ENCODE data around the gene ZNF618.

ZNF618 gene

DNA sequence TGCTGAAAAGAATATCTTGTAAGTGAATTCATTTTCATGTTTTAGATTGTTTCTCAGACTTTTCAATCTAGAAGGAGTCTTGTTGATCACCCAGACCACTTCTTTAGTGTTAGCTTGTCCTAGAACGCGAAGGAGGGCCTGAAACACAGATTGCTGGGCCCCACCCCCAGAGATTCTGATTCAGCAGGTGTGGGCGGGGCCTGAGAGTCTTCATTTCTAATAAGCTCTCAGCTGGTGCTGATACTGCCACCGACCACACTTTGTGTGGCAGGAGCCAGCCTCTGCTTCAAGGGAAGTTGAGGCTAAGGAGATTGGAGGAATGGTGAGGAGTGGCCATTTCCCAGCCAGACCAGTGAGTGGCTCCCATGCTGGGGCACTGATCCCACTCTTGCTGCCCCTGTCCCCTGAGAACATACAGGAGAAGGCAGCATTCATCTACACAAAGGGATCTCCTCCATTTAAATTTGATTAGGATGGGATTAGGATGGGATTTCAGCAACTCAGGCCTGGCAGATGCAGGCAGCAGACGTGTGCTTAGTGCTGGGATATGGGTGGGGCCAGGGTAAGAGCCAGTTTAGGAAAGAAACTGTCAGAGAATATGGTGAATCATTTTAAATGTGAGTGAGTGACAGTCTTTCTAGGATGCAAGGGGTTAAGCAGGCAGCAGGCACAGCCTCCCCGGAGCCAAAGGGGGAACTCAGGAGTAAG, 35.9 kb downstream of the ZNF618 start:
- DNase-seq (ENCODE audit: low read depth in 2 of 2), result no peak

DNA sequence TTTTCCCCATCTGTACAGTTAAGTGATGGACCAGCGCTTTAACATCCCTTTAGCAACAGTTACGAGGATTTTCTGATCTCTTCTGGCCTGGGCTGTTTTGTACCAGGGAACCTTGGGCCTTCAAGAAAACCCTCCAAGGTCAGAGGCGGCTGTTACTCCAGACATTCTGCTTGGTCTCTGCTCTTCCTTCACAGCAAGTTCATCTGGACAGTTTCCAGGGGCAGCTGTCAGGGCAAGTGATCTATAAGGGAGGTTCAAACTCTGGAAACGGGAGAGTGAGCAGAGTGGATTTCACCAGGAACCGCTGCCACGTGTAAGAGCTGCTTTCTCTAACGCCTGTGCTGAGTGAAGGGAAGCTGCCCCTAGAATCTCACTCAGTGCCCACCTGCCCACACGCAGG, 36.7 kb downstream of the ZNF618 start:
- DNase-seq (ENCODE audit: low read depth in 2 of 2), result no peak

DNA sequence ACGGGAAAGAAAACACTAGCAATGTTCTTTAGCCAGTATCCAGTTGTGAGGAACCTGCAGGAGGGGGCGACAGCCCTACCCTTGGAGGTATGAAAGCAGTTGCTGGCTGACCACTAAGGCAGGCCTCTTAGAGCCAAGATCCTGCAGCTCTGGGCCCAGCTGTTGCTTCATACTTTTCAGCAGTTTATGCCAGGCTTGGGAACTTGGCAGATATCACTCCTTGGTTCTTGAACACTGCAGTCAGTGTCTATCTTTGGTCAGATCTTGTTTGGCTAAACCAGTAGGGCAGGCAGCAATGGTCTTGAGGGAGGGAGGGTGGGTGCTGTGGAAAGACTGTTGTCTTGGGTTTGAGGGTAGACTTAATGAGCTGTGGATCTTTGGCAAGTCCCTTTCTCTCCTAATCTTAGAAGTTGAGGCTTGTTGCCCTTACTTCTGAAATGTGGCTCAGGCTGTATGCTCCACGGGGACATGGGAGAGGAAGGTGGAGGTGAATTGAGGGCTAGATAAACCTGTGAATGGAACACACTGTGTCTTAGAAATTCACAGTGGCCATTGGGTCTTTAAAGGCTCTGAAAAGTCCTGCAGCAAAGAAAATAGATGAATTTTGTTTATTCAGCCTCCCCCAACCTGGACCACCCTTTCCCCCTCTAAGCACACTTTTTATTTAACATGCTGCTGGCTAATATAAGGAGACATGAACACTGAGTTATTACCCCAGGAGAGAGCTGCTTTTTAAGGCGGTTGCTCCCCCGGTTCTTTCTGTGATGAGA, 37.5 kb downstream of the ZNF618 start:
- no peak for DNase-seq (ENCODE audit: low read depth in 2 of 2)

DNA sequence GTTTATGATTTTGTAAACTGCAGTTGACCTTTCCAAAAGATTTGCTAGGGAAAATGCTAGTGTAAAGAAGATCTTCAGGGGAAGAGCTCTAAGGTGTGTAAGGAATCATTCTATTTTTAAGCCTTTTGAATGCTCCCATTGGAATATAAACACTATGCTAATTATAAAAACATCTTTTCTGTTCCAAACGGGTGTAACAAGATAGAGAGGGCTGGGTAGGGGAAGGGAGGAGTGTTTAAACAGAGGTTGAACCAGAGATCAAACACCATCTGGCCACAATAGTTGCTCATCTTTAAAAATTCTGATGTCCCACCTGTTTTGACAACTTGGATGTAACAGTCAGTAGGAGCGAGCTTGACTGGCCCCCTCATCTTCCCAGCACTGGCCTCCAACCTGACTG, 38.4 kb downstream of the ZNF618 start:
- no peak for DNase-seq (ENCODE audit: low read depth in 2 of 2)

DNA sequence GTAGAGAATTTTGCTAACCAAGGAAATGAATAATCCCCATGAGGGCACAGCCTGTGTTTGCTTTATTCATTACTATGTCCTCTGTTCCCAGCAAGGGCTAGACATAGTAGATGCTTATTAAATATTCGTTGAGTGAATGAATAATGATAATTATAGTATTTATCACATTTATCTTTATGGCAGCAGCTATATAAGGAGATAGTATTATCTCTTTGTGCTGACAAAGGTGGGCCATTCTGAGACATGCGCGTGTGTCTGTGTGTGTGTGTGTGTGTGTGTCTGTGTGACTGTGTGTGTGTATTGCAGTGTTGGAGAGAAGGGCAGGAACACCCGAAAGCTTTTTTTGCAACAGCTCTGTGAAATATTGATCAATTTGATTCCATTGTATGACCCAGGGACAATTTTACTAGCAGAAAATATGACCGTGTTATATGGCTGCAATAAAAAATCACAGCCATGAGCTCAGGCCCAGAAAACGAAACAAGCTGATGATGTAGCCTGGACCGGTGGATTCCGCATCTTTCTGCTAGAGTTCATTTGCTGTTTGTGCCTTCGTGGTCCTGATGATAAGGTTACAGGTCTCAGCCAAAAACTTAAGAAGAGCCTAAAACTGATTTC, 39.8 kb downstream of the ZNF618 start:
- DNase-seq (ENCODE audit: low read depth in 2 of 2), result no peak

DNA sequence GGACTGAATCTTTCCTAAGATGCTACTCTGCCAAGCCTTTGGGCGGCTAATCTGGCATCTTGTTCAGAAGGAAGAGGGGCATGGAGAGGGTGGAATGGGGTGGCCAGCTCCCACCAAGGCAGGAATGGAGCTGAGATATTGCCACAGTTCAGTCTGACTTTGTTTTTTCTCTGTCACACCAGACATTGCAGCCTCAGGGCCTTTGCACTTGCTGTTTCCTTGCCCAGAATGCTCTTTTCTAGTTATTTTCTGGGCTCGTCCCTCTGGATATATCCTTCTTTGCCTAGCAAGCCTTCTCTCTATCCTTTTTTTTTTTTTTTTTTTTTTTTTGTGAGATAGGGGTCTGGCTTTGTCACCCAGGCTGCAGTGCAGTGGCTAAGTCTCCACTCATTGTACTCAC, 40.8 kb downstream of the ZNF618 start:
- no peak for DNase-seq (ENCODE audit: low read depth in 2 of 2)

DNA sequence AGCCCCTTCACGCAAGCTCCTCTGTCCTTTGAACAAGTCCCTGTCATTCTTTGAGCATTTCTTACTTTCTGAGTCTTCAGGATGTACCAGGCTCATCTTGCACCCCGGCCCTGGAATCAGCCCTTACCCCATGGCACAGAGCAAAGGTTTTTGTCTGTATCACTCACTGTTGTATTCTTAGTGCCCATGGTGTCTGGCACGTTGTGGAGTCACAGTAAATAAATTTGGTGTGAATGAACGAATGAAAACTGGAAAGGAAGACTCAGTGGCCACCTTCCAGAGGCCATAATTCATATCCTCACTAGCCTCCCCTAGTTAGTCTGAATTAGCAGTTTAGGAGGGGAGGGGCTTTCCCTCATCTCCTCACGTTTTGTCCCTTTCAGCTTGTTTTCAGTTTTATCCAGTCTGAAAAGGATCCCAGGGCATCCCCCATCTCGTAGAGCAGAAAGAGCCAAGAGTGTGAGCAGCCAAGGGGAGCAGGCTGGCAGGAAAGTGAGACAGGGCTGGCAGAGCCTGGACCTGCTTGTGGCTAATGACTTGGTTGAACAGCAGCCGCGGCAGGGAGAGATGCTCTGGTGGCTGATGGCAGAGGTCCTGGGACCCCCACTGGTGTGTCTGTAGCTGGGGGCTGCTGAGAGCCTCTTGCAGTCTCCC, 42.7 kb downstream of the ZNF618 start:
- DNase-seq (ENCODE audit: low read depth in 2 of 2), result no peak

DNA sequence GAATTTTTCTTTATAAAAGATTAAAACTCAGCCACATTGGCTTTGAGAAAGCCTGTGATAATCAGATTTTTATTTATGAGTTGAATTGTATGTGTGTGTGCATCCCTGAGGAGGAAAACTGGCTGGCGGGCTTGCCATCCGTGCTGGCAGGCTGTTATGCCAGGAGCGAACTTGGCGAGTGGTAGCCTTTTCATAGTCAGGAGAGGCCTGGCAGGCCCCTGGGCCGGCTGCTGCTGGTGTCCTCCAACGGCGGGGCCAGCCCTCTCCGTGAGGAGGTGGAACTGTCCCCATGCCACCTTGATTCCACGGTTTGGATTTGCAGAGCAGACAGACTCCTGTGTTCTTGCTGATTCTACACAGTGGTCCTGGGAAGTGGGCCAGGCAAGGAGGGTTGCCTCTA, 43.3 kb downstream of the ZNF618 start:
- no peak for DNase-seq (ENCODE audit: low read depth in 2 of 2)

DNA sequence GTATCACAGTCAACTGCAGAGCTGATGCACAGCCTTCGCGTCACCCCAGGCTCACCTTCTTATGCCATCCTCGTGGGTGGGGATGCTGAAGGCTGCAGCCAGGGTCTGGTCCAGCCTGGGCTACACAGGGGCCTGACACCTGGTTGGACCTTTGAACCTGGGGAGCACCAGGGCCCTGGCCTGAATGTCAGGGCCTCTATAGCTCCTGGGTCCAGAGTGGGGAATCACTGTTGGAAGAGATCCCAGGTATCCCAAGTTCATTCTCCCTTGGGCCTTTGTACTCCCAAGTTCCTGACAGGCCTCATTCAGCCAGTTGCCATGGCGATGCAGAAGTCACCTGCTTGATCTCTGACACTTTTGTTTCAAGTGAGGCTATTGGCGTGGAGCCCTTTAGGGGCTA, 43.8 kb downstream of the ZNF618 start:
- DNase-seq (ENCODE audit: low read depth in 2 of 2), result no peak

DNA sequence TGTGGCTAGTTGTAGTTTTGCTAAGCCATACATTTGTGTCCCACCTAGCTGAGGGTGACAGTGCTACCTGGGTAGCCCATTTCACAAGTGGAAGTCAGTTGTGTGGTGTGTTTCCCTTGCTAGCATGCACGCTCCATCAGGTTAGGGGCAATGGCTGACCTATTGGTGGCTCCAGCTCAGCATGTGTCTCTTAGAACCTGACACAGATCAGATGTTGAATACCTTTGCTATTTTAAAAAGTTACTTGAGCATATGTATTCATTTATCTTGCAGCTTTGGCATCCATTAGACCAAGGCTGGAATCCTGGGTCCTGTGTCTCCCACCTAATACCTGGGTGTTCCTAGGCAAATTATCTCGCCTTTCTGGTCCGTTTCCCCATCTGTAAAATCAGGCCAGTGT, 44.8 kb downstream of the ZNF618 start:
- no peak for DNase-seq (ENCODE audit: low read depth in 2 of 2)

DNA sequence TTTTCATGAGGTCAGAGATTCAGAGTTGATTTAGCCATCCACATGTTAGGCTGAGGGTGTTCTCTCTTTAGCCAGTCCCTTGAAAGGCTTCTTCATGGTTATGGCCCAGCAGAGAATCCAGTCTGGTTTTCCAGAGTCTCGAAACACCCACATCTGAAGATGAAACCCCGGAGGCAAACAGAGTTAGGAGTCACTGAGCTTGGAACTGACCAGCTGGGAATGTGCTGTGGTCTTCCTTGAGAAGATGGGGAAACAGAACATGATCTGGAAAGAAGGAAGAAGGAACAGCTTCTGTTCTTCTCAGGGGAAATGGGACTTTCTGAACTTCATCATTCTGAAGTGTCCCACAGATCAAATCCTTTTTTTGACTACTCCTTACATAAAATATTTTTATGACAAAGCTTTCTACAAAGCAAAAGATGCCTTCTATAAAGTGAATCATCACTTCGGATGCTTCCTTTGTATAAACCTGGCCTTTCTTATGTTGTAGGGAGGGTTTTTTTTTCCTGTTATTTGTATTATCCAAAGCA, 45.4 kb downstream of the ZNF618 start:
- DNase-seq (ENCODE audit: low read depth in 2 of 2), result no peak

DNA sequence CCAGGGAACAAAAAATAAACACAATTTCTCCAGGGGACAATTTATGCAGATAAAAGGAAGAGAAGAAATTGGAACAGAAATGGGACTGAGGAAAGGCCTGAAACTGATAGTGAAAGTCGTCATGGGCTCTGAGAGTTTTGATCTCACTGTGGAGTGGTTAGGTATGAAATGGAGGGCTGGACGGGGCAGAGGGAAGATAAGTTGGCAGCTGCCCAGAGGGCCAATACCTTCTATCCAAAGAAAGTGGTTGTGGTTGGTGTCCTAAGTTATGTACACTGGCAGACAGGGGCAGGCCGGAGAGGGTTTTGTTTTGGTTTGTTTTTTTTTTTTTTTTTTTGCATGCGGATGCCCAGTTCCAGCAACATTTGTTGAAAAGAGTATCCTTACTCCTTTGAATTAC, 46.1 kb downstream of the ZNF618 start:
- DNase-seq (ENCODE audit: low read depth in 2 of 2), result no peak

DNA sequence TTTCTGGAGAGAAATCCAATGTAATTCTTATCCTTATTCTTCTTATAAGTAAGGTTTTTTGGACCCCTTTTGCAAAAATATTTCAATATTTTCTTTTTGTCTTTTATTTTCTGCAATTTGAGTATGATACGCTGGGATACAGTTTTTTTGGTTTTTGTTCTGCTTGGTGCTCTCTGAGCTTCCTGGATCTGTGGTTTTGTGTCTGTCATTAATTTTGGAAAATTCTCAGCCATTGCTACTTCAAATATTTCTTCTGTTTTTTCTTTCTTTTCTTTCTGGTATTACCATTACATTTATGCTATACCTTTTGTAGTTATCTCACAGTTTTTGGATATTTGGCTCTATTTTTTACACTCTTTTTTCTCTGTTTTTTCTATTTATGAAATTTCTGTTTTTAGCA, 50.1 kb downstream of the ZNF618 start:
- DNase-seq (ENCODE audit: low read depth in 2 of 2), result no peak

DNA sequence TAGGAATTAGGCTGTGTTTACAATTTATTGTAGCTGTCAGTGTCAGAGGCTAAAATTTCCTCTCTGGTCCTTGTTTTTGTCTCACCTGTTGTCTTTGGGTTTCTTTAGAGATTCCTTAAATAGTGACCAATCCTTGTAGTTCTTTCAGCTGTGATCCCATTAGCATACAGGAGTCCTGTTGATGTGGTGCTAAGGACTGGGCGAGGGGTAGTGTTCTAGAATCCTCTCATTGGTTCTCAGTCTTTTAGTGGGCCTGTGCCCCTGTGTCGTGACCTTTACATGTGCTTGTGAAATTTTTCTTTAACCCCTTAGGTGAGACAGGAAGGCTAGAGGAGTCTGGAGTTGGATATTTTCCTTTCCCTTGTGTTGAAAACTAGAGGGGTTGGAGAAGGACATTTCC, 51.2 kb downstream of the ZNF618 start:
- DNase-seq (ENCODE audit: low read depth in 2 of 2), result no peak

DNA sequence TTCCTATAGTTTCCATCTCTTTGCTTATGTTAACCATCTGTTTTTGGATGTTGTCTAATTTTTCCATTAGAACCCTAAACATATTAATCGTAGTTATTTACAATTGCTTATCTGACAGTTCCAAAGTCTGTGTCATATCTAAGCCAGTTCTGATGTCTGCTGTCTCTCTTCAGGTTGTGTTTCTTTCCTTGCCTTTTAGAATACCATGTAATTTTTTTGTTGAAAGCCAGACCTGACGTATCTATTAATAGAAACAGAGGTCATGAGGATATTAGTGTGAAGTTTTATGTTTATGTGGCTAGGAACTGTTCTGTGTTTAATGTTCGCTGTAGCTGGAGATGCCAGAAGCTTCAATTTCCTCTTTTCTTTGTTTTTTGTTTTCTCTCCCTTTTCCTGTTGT, 52.2 kb downstream of the ZNF618 start:
- DNase-seq (ENCODE audit: low read depth in 2 of 2), result no peak

DNA sequence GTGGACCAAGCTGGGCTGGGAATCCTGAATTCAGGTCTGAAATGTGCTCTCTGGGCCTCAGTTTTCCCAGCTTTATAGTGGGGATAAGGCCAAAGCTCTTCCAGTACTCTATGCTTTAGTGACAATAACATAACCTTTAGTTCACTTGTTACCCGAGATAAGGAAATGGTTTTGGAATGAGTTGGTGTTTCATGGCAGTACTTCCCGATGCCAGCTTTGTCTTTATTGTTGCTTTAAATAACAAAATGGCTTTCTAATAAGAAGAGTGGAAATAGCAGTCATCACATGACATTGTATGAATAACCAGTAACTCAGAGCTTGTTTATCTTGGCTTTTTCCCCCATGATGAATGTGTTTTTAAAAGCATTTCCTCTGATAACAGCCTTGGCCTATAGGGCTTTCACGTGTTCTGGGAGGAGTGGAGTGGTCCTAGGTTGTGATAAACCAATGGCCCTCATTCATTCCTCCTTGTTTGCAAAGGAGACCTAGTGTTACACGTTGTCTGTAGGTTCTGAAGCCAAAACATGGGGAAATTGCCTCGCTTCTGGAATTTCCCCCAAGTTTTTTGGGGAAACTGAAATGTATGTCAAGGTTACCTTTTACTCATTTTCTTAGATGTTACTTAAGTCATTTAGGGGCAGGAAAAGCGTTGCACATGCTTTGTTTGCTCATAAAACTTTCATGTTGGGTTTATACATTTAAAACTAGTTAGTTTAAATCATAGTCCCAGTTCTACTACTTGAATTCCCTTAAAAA, 53.7 kb downstream of the ZNF618 start:
- no peak for DNase-seq (ENCODE audit: low read depth in 2 of 2)

DNA sequence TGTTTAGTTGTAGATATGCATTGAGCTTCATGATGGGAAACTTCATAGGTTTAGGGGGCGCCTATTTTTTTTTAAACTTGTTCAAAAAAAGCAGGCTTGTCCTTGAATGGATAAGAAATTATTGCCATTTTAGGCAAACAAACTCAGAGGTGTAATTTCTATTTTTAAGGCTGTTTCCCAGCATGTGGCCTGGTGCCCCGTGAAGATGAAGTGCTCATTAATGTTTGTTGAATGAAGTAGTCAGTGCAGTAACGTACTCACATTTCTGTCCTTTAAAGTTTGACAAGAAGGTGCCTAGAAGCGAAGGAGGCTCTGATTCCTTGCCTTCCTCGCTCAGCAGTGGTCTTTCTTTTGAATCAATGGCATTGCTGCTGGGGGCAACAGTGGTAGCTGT, 54.3 kb downstream of the ZNF618 start:
- DNase-seq (ENCODE audit: low read depth in 2 of 2), result no peak

DNA sequence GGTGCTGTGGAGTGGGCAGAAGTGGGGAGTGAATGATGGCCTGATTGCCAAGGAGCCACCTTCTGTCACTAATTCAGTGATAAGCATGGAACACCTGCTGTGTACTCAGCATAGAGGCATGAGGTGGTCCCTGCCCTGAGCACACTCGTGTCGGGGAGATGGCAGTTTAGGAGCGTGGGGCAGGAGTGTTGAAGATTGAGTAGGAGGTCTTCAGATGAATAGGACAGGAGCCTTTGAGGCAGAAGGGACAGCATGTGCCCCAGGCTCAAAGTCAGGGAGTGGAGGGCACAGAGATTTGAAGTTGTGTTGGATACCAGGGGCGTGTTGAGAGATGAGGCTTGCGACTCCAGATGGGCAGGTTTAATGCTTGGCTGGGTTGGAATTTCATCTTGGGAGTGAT, 55.0 kb downstream of the ZNF618 start:
- no peak for DNase-seq (ENCODE audit: low read depth in 2 of 2)

DNA sequence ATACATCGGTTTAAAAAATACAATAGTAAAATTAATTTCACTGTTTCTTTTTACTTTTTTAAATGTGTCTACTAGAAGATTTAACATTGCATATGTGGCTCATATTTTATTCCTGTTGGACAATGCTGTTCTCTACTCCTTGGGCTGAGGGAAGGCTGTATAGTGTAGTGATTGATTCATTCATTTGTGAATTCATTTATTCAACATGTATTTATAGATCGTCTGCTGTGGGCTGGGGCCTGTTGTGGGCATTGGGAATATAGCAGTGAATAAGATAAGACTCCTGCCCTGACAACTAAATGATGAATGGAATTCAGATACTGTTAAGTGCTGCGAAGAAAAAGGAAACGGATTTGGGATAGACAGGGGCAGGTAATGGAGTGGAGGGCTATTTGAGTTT, 55.7 kb downstream of the ZNF618 start:
- no peak for DNase-seq (ENCODE audit: low read depth in 2 of 2)

DNA sequence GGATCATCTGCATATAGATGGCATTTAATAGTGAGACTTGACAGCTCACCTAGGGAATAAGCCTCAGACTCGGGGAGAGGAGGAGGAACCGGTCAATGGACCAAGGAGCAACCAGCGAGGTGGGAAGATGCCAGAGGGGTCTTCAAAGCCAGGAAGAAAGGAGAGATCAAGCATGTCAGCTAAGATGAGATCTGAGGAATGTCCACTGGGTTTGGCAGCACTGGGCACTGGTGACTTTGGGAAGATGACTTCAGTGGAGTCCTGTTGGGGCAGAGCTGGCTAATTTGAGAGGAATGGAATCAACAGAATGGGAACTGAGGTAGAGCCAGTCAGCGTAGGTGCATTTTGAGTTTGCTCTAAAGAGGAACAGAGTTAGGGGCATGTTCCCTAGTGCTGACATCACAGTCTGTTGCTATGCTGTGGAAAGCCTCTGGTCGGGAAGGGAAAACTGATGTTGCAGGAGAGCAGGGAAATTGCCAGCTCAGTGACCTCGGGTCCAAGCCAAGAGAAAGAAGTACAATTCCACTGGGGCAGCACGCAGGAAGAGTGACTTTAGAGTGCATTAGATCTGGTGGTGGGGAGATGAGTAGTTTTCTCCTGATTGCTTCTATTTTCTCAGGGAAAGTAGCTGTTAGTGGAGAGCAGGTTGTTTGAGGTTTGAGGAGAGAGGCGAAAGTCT, 56.9 kb downstream of the ZNF618 start:
- no peak for DNase-seq (ENCODE audit: low read depth in 2 of 2)

DNA sequence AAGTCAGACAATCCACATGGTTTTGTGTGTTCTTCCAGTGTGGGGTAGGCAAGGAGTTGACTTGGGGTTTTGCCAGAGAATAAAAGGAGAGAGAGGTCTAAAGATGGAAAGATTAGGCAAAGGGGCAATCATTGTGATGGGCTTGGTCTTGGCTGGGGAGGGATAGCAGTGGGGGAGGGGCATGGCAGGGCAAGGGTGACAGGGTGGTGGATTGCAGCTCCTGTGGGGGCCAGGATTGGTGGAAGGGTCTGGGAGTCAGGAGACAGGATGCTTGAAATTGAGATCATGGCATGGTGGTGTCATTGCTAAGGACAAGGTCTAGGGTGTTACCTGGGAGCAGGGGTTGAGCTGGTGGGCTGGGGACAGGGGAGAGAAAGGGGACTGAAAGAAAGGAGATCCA, 57.6 kb downstream of the ZNF618 start:
- DNase-seq (ENCODE audit: low read depth in 2 of 2), result no peak

All from stimulated activated CD4-positive, alpha-beta T cell treated with anti-CD3 and anti-CD28 coated beads, Interleukin-4, amount 100 ng/mL, for 48 hours (primary cell).